ENCODE data around the gene ZPBP2. TPM values are rescaled to one million over a fixed set of nuclear protein-coding genes. Genes with fewer than 3 reads are reported as not detected.

The ZPBP2 gene
- total RNA-seq, 1 experiment from 2014 or later = not detected

- Histone ChIP-seq H3K27me3 (ENCODE audit: low read length) (no peaks in the 10 kb centered on the region; the same call in 1 of the 2 replicates), H3K4me3 (ENCODE audit: low read length) (no peak overlapping the region), H3K36me3 (ENCODE audit: low read depth, low read length) (no peaks in the 10 kb centered on the region), H3K9ac (ENCODE audit: low read length) (no peak overlapping the region), H3K4me1 (ENCODE audit: insufficient read depth, low read length) (no peaks in the 10 kb centered on the region), H3F3A (ENCODE audit: low read length, unreplicated experiment) (no peaks in the 10 kb centered on the region), H4K20me1 (ENCODE audit: low read length) (no peaks in the 10 kb centered on the region), H3K79me2 (ENCODE audit: low read length) (no peaks in the 10 kb centered on the region), H3K9me3 (ENCODE audit: low read length) (no peaks in the 10 kb centered on the region), H3K27ac (ENCODE audit: low read length) (no peak overlapping the region), H3K4me2 (ENCODE audit: low read length) (no peak overlapping the region), H2AFZ (ENCODE audit: low read length) (no peak overlapping the region), H3K9me2 (replicated peaks; ENCODE audit: low read length) (no peaks in the 10 kb centered on the region)
- ATAC-seq (no peak), DNase-seq (no peak)
- intact Hi-C loops (cut with micrococcal nuclease) = no loop called here
- TF ChIP-seq EZH2 (IDR thresholded peaks at IDR 0.05; ENCODE audit: low read length, unreplicated experiment) (no peak), EZH2phosphoT487 (IDR thresholded peaks at IDR 0.05; ENCODE audit: borderline replicate concordance, low read length) (no peak), CTCF (conservative IDR thresholded peaks at IDR 0.05; ENCODE audit: low read depth, low read length) (no peak)
- POLR2A ChIA-PET (ENCODE audit: unreplicated experiment) = no interaction called here
- CTCF ChIA-PET = no interaction called here
- BruUV-seq (replicated peaks) = no TSS peak
Measured at GRCh38 chr17:39834017-39834416, 34.0 kb upstream of the ZPBP2 start.

- no peaks in the 10 kb centered on the region for H3K36me3 ChIP-seq (ENCODE audit: low read depth, low read length)
- POLR2A ChIA-PET (ENCODE audit: unreplicated experiment) = no interaction called here
- no peak overlapping the region for H3K4me2 ChIP-seq (ENCODE audit: low read length)
- no TSS peak for BruUV-seq (replicated peaks)
- no peak overlapping the region for H3K27ac ChIP-seq (ENCODE audit: low read length)
- ATAC-seq (no peak), DNase-seq (no peak)
- intact Hi-C loops (cut with micrococcal nuclease) = no loop called here
- TF ChIP-seq EZH2 (IDR thresholded peaks at IDR 0.05; ENCODE audit: low read length, unreplicated experiment) (no peak), CTCF (conservative IDR thresholded peaks at IDR 0.05; ENCODE audit: low read depth, low read length) (no peak), EZH2phosphoT487 (IDR thresholded peaks at IDR 0.05; ENCODE audit: borderline replicate concordance, low read length) (no peak)
- no peaks in the 10 kb centered on the region for H3K9me2 ChIP-seq (replicated peaks; ENCODE audit: low read length)
- no peaks in the 10 kb centered on the region; the same call in 1 of the 2 replicates for H3K27me3 ChIP-seq (ENCODE audit: low read length)
- H3K4me1 ChIP-seq (ENCODE audit: insufficient read depth, low read length) = no peaks in the 10 kb centered on the region
- no peaks in the 10 kb centered on the region for H4K20me1 ChIP-seq (ENCODE audit: low read length)
- H2AFZ ChIP-seq (ENCODE audit: low read length) = no peak overlapping the region
- H3K4me3 ChIP-seq (ENCODE audit: low read length) = no peak overlapping the region
- CTCF ChIA-PET = no interaction called here
- H3F3A ChIP-seq (ENCODE audit: low read length, unreplicated experiment) = no peaks in the 10 kb centered on the region
- no peak overlapping the region for H3K9ac ChIP-seq (ENCODE audit: low read length)
- H3K79me2 ChIP-seq (ENCODE audit: low read length) = no peaks in the 10 kb centered on the region
- no peaks in the 10 kb centered on the region for H3K9me3 ChIP-seq (ENCODE audit: low read length)
Measured at GRCh38 chr17:39835038-39835786, 32.8 kb upstream of the ZPBP2 start.

GRCh38 chr17:39836117-39836516 is 31.9 kb upstream of the ZPBP2 start:
- H3K4me2 ChIP-seq (ENCODE audit: low read length) = no peak overlapping the region
- no TSS peak for BruUV-seq (replicated peaks)
- no peak overlapping the region for H3K4me3 ChIP-seq (ENCODE audit: low read length)
- no peaks in the 10 kb centered on the region for H3K9me3 ChIP-seq (ENCODE audit: low read length)
- DNase-seq = no peak
- H3F3A ChIP-seq (ENCODE audit: low read length, unreplicated experiment) = no peaks in the 10 kb centered on the region
- no peak overlapping the region for H3K9ac ChIP-seq (ENCODE audit: low read length)
- TF ChIP-seq EZH2phosphoT487 (IDR thresholded peaks at IDR 0.05; ENCODE audit: borderline replicate concordance, low read length) = no peak
- H4K20me1 ChIP-seq (ENCODE audit: low read length) = no peaks in the 10 kb centered on the region
- H2AFZ ChIP-seq (ENCODE audit: low read length) = no peak overlapping the region
- CTCF ChIA-PET = no interaction called here
- no peaks in the 10 kb centered on the region for H3K4me1 ChIP-seq (ENCODE audit: insufficient read depth, low read length)
- intact Hi-C loops (cut with micrococcal nuclease) = no loop called here
- no peaks in the 10 kb centered on the region for H3K36me3 ChIP-seq (ENCODE audit: low read depth, low read length)
- no peaks in the 10 kb centered on the region for H3K79me2 ChIP-seq (ENCODE audit: low read length)
- no peaks in the 10 kb centered on the region; the same call in 1 of the 2 replicates for H3K27me3 ChIP-seq (ENCODE audit: low read length)
- POLR2A ChIA-PET (ENCODE audit: unreplicated experiment) = no interaction called here
- ATAC-seq = no peak
- H3K27ac ChIP-seq (ENCODE audit: low read length) = no peak overlapping the region
- H3K9me2 ChIP-seq (replicated peaks; ENCODE audit: low read length) = no peaks in the 10 kb centered on the region
